Breast epithelium (tissue), 4 donors: ENCODE measurements around the gene SARNP. TPM values are rescaled to one million over a fixed set of nuclear protein-coding genes. Genes with fewer than 3 reads are reported as not detected.

Experiments
- DNase-seq, 2 donors: peaks; one replicate each; pipeline ENCODE4 v3.0.0-alpha.2; 2019; ENCODE audit warnings: low spot score in 2 of 2
- H3K27ac ChIP-seq, 2 donors: fragments of 200-600 bp; sonication (generic) in 1 of 2; one replicate each; pipeline ENCODE4 v1.5.1; 2016 to 2019; ENCODE audit warnings: mild to moderate bottlenecking in 1 of 2
- H3K27me3 ChIP-seq, 2 donors: fragments of 200-600 bp; sonication (generic) in 1 of 2; one replicate each; pipeline versions ENCODE4 v1.5.1 to v1.6.0; 2017 to 2019; ENCODE audit warnings: control low read depth in 1 of 2, mild to moderate bottlenecking in 1 of 2
- H3K36me3 ChIP-seq: fragments of 200-600 bp; one replicate; pipeline ENCODE4 v1.5.1; 2019
- H3K4me1 ChIP-seq, 2 donors: fragments of 200-600 bp; sonication (generic); one replicate each; pipeline ENCODE4 v1.5.1; 2016 to 2019; ENCODE audit warnings: control low read depth in 1 of 2
- H3K4me3 ChIP-seq, 3 donors: fragments of 200-600 bp; sonication (generic); 1 replicate in 2 of 3; 2 replicates in 1 of 3; pipeline ENCODE4 v1.5.1; 2016 to 2019; ENCODE audit warnings: mild to moderate bottlenecking in 3 of 3, moderate library complexity in 2 of 3
- H3K9me3 ChIP-seq, 2 donors: fragments of 200-600 bp; sonication (generic) in 1 of 2; one replicate each; pipeline ENCODE4 v1.5.1; 2016 to 2019; ENCODE audit warnings: control low read depth in 1 of 2
- CTCF ChIP-seq, 3 donors: fragments of 450-650 bp; IDR thresholded peaks; one replicate each; pipeline ENCODE4 v1.5.1; 2016 to 2017; ENCODE audit warnings: antibody characterized with exemption in 3 of 3, mild to moderate bottlenecking in 3 of 3, moderate library complexity in 3 of 3
- POLR2A ChIP-seq: fragments of 450-650 bp; IDR thresholded peaks from one replicate; pipeline ENCODE4 v1.6.1; 2016; ENCODE audit warnings: antibody characterized with exemption, mild to moderate bottlenecking, moderate library complexity
- POLR2AphosphoS5 ChIP-seq, 3 donors: sonication (generic); formaldehyde crosslinking; IDR thresholded peaks; one replicate each; pipeline ENCODE4 v1.6.1; 2017; ENCODE audit warnings: antibody characterized with exemption in 3 of 3
- intact Hi-C: fragments of 100-400 bp; cut with DNase I; formaldehyde crosslinking; loops from one replicate; pipeline ENCODE4 v1.15.1; 2023; ENCODE audit warnings: low total_unique reads
- total RNA-seq, 3 donors: library from RNA; depleted of rRNA; stranded (reverse); fragments of >200 nt; gene quantifications; one replicate each; pipeline ENCODE4 v1.1.0, GENCODE V29; 2016

SARNP gene
- total RNA-seq, 3 donors from 2014 or later, result 54.7 to 64.3 (median 55.3) TPM

GRCh38 chr12:55788546-55788945 lies 29.0 kb downstream of the SARNP start:
- intact Hi-C loops, result no loop called here
- TF ChIP-seq POLR2AphosphoS5 (IDR thresholded peaks at IDR 0.05) (no peak), POLR2A (no peak), CTCF (IDR thresholded peaks at IDR 0.05) (no peak)
- Histone ChIP-seq H3K4me1 (no peaks in the 10 kb centered on the region), H3K36me3 (peaks cover 12% of the 10 kb centered on the region), H3K27ac (no peak overlapping the region), H3K27me3 (no peaks in the 10 kb centered on the region), H3K4me3 (no peak overlapping the region), H3K9me3 (no peaks in the 10 kb centered on the region)
- DNase-seq, result no peak

- H3K27me3 ChIP-seq, result no peaks in the 10 kb centered on the region
- no peak for DNase-seq
- no peak overlapping the region for H3K27ac ChIP-seq
- intact Hi-C loops, result no loop called here
- TF ChIP-seq POLR2AphosphoS5 (IDR thresholded peaks at IDR 0.05), result no peak
- TF ChIP-seq CTCF (IDR thresholded peaks at IDR 0.05), result no peak
- TF ChIP-seq POLR2A, result no peak
- peaks cover 7% of the 10 kb centered on the region for H3K36me3 ChIP-seq
- H3K4me1 ChIP-seq, result no peaks in the 10 kb centered on the region
- H3K9me3 ChIP-seq, result no peaks in the 10 kb centered on the region
- no peak overlapping the region for H3K4me3 ChIP-seq
Measured at GRCh38 chr12:55780685-55781084, 36.8 kb downstream of the SARNP start.

GRCh38 chr12:55777856-55778255 lies 39.7 kb downstream of the SARNP start:
- no peak overlapping the region for H3K27ac ChIP-seq
- DNase-seq, result no peak
- no peaks in the 10 kb centered on the region for H3K9me3 ChIP-seq

GRCh38 chr12:55771736-55772135 lies 45.8 kb downstream of the SARNP start:
- intact Hi-C loops, result loop anchor here (1.0 kb wide), 1 partner anchor 27 kb away; no protein-coding TSS in a partner anchor
- no peak for DNase-seq
- H3K4me1 ChIP-seq, result no peaks in the 10 kb centered on the region
- H3K9me3 ChIP-seq, result no peaks in the 10 kb centered on the region
- H3K27ac ChIP-seq, result no peak overlapping the region
- H3K4me3 ChIP-seq, result no peak overlapping the region
- no peaks in the 10 kb centered on the region for H3K36me3 ChIP-seq
- H3K27me3 ChIP-seq, result no peaks in the 10 kb centered on the region
- TF ChIP-seq POLR2AphosphoS5 (IDR thresholded peaks at IDR 0.05) (no peak), POLR2A (no peak), CTCF (IDR thresholded peaks at IDR 0.05) (no peak)

More at GRCh38 chr12:55777856-55778255, 39.7 kb downstream of the SARNP start:
- Histone ChIP-seq H3K4me3 (no peak overlapping the region), H3K36me3 (no peaks in the 10 kb centered on the region), H3K4me1 (no peaks in the 10 kb centered on the region), H3K27me3 (no peaks in the 10 kb centered on the region)
- intact Hi-C loops, result no loop called here
- TF ChIP-seq POLR2AphosphoS5 (IDR thresholded peaks at IDR 0.05) (no peak), CTCF (IDR thresholded peaks at IDR 0.05) (no peak), POLR2A (no peak)

- H3K4me1 ChIP-seq, result no peaks in the 10 kb centered on the region
- H3K9me3 ChIP-seq, result no peaks in the 10 kb centered on the region
- no peaks in the 10 kb centered on the region for H3K27me3 ChIP-seq
- H3K36me3 ChIP-seq, result no peaks in the 10 kb centered on the region
- H3K4me3 ChIP-seq, result no peak overlapping the region
- TF ChIP-seq POLR2A (no peak), POLR2AphosphoS5 (IDR thresholded peaks at IDR 0.05) (no peak), CTCF (IDR thresholded peaks at IDR 0.05) (no peak)
- intact Hi-C loops, result no loop called here
- no peak for DNase-seq
- H3K27ac ChIP-seq, result no peak overlapping the region
Measured at GRCh38 chr12:55767156-55767555, 50.4 kb downstream of the SARNP start.
